ENCODE data around the gene CD247.

CD247 gene

GRCh38 chr1:167465743-167466142, 52.6 kb downstream of the CD247 start:
- Histone ChIP-seq H3K79me2 (ENCODE audit: low read length) (no peaks in the 10 kb centered on the region), H3K27ac (ENCODE audit: low read length) (no peak overlapping the region)
- TF ChIP-seq CTCF (IDR thresholded peaks at IDR 0.05; ENCODE audit: low read length) (no peak), EZH2phosphoT487 (IDR thresholded peaks at IDR 0.05; ENCODE audit: low read length) (no peak), EZH2 (optimal IDR thresholded peaks at IDR 0.05; ENCODE audit: low read depth, low read length) (no peak)

GRCh38 chr1:167465018-167465417, 53.3 kb downstream of the CD247 start:
- H3K79me2 ChIP-seq (ENCODE audit: low read length): no peaks in the 10 kb centered on the region

More at GRCh38 chr1:167465743-167466142, 52.6 kb downstream of the CD247 start:
- Histone ChIP-seq H4K20me1 (ENCODE audit: insufficient read depth, low read length) (no peaks in the 10 kb centered on the region), H3K4me2 (ENCODE audit: low read depth, low read length) (no peak overlapping the region), H3K27me3 (replicated peaks; ENCODE audit: insufficient read depth, low read length) (no peaks in the 10 kb centered on the region), H3K4me3 (ENCODE audit: low read length) (no peak overlapping the region), H2AFZ (ENCODE audit: low read length) (no peak overlapping the region), H3K9me2 (replicated peaks; ENCODE audit: insufficient read depth, low read length) (no peaks in the 10 kb centered on the region), H3F3A (ENCODE audit: insufficient read depth, low read length) (no peaks in the 10 kb centered on the region), H3K36me3 (replicated peaks; ENCODE audit: insufficient read depth, low read length) (no peaks in the 10 kb centered on the region), H3K9ac (ENCODE audit: low read length) (no peak overlapping the region), H3K9me3 (replicated peaks; ENCODE audit: insufficient read depth, low read length) (no peaks in the 10 kb centered on the region), H3K4me1 (ENCODE audit: low read length) (no peaks in the 10 kb centered on the region)
- no peak for DNase-seq

GRCh38 chr1:167463875-167464575, 54.3 kb downstream of the CD247 start:
- Histone ChIP-seq H3K27ac (ENCODE audit: low read length) (no peak overlapping the region), H3K9me3 (replicated peaks; ENCODE audit: insufficient read depth, low read length) (no peaks in the 10 kb centered on the region), H3F3A (ENCODE audit: insufficient read depth, low read length) (no peaks in the 10 kb centered on the region), H4K20me1 (ENCODE audit: insufficient read depth, low read length) (no peaks in the 10 kb centered on the region), H3K27me3 (replicated peaks; ENCODE audit: insufficient read depth, low read length) (no peaks in the 10 kb centered on the region), H3K36me3 (replicated peaks; ENCODE audit: insufficient read depth, low read length) (no peaks in the 10 kb centered on the region), H3K9ac (ENCODE audit: low read length) (no peak overlapping the region), H3K4me2 (ENCODE audit: low read depth, low read length) (no peak overlapping the region), H3K9me2 (replicated peaks; ENCODE audit: insufficient read depth, low read length) (no peaks in the 10 kb centered on the region), H3K4me3 (ENCODE audit: low read length) (no peak overlapping the region), H2AFZ (ENCODE audit: low read length) (no peak overlapping the region), H3K4me1 (ENCODE audit: low read length) (no peaks in the 10 kb centered on the region), H3K79me2 (ENCODE audit: low read length) (no peaks in the 10 kb centered on the region)
- TF ChIP-seq CTCF (IDR thresholded peaks at IDR 0.05; ENCODE audit: low read length) (no peak), EZH2 (optimal IDR thresholded peaks at IDR 0.05; ENCODE audit: low read depth, low read length) (no peak), EZH2phosphoT487 (IDR thresholded peaks at IDR 0.05; ENCODE audit: low read length) (no peak)
- DNase-seq: no peak

More at GRCh38 chr1:167465018-167465417, 53.3 kb downstream of the CD247 start:
- no peak for DNase-seq
- no peaks in the 10 kb centered on the region for H3K9me2 ChIP-seq (replicated peaks; ENCODE audit: insufficient read depth, low read length)
- no peak overlapping the region for H2AFZ ChIP-seq (ENCODE audit: low read length)
- H3K9ac ChIP-seq (ENCODE audit: low read length): no peak overlapping the region
- no peaks in the 10 kb centered on the region for H3K9me3 ChIP-seq (replicated peaks; ENCODE audit: insufficient read depth, low read length)
- H3K4me3 ChIP-seq (ENCODE audit: low read length): no peak overlapping the region
- H3K4me2 ChIP-seq (ENCODE audit: low read depth, low read length): no peak overlapping the region
- no peaks in the 10 kb centered on the region for H4K20me1 ChIP-seq (ENCODE audit: insufficient read depth, low read length)
- H3K36me3 ChIP-seq (replicated peaks; ENCODE audit: insufficient read depth, low read length): no peaks in the 10 kb centered on the region
- no peak overlapping the region for H3K27ac ChIP-seq (ENCODE audit: low read length)
- no peaks in the 10 kb centered on the region for H3K4me1 ChIP-seq (ENCODE audit: low read length)
- no peaks in the 10 kb centered on the region for H3F3A ChIP-seq (ENCODE audit: insufficient read depth, low read length)
- no peaks in the 10 kb centered on the region for H3K27me3 ChIP-seq (replicated peaks; ENCODE audit: insufficient read depth, low read length)
- TF ChIP-seq EZH2phosphoT487 (IDR thresholded peaks at IDR 0.05; ENCODE audit: low read length) (no peak), EZH2 (optimal IDR thresholded peaks at IDR 0.05; ENCODE audit: low read depth, low read length) (no peak), CTCF (IDR thresholded peaks at IDR 0.05; ENCODE audit: low read length) (no peak)
